Psoas muscle (tissue), 8 donors: ENCODE data around the gene MICB. TPM values are rescaled to one million over a fixed set of nuclear protein-coding genes. Genes with fewer than 3 reads are reported as not detected.

Experiments
- ATAC-seq, 4 donors: fragments of 200-7000 bp; cut with Tn5 transposase; one replicate each; pipeline ENCODE4 v1.9.1; 2020; ENCODE audit warnings: moderate library complexity in 3 of 4, mild to moderate bottlenecking in 2 of 4
- DNase-seq, 2 donors: peaks; one replicate each; pipeline ENCODE4 v3.0.0-alpha.2; 2020
- H3K27ac ChIP-seq: fragments of 200-600 bp; one replicate; pipeline ENCODE4 v1.8.0; 2022
- H3K27me3 ChIP-seq, 3 donors: fragments of 200-600 bp in 1 of 3; one replicate each; pipeline versions ENCODE4 v1.6.1 to v1.8.0; 2013 to 2022; ENCODE audit warnings: low read length in 2 of 3, mild to moderate bottlenecking in 2 of 3, moderate library complexity in 1 of 3; ENCODE audit not compliant: insufficient read depth in 3 of 3
- H3K36me3 ChIP-seq, 2 donors: fragments of 200-600 bp in 1 of 2; one replicate each; pipeline versions ENCODE4 v1.6.1 to v1.8.0; 2013 to 2022; ENCODE audit warnings: low read depth in 1 of 2, mild to moderate bottlenecking in 1 of 2, moderate library complexity in 1 of 2; ENCODE audit not compliant: insufficient read depth in 1 of 2
- H3K4me1 ChIP-seq: fragments of 200-600 bp; one replicate; pipeline ENCODE4 v1.8.0; 2022
- H3K4me3 ChIP-seq: fragments of 200-600 bp; one replicate; pipeline ENCODE4 v1.8.0; 2022; ENCODE audit warnings: mild to moderate bottlenecking
- H3K9me3 ChIP-seq: fragments of 200-600 bp; one replicate; pipeline ENCODE4 v1.8.0; 2022
- WGBS, 3 donors: extraction: QIAGEN DNeasy Blood & Tissue Kit; methylation state at CpG; one replicate each; pipeline versions ENCODE4 v1.1.6 to v1.1.7; 2013; 5-methylcytosine and 5-hydroxymethylcytosine counted together
- intact Hi-C, 2 donors: fragments of 100-400 bp; cut with DNase I; formaldehyde crosslinking; loops; one replicate each; pipeline versions ENCODE4 v1.11.0 to v1.14.2; 2022
- polyA plus RNA-seq, 3 donors: library from polyadenylated mRNA; stranded (reverse); fragments of 200-250 nt; gene quantifications; one replicate each; pipeline ENCODE4 v1.2.3, GENCODE V29; 2013
- total RNA-seq, 4 donors: library from RNA; stranded (reverse); fragmentation: NEBNext Ultra II Directional in 2 of 4; extraction: Animal tissue kit (Norgen Biotek cat#: 25700) in 2 of 4; gene quantifications; one replicate each; pipeline versions ENCODE4 v1.2.1 to v1.2.4, GENCODE V29; 2021 to 2023
- TF ChIP-seq, protein P1 (sequence below): fragments of 200-600 bp; IDR thresholded peaks from one replicate; pipeline ENCODE4 v1.8.0; 2022; ENCODE audit warnings: antibody characterized with exemption
- donor health status: healthy with polysubstance abuse.
- donor health status: DM: no; HTN: no; CAD: no; lungs with moderate emphysema.
- donor health status: Bipolar disorder and iron deficiency.
- donor health status: healthy.
- donor health status: DM: yes; HTN: yes; CAD: no.
- donor health status: DM: no; HTN: no; CAD: no.
- donor health status: DM: no; HTN: no; CAD: no.
- donor health status: DM: yes; HTN: yes; CAD: no.

Gene MICB
- total and polyA plus RNA-seq, 7 donors = 0.25 to 1.0 (median 0.65) TPM

- no peaks in the 10 kb centered on the region for H3K9me3 ChIP-seq
- 94 to 98% (median 98%) methylated on average over 5 of the region's 5 CpGs for WGBS, 3 donors
- TF ChIP-seq, protein P1, sequence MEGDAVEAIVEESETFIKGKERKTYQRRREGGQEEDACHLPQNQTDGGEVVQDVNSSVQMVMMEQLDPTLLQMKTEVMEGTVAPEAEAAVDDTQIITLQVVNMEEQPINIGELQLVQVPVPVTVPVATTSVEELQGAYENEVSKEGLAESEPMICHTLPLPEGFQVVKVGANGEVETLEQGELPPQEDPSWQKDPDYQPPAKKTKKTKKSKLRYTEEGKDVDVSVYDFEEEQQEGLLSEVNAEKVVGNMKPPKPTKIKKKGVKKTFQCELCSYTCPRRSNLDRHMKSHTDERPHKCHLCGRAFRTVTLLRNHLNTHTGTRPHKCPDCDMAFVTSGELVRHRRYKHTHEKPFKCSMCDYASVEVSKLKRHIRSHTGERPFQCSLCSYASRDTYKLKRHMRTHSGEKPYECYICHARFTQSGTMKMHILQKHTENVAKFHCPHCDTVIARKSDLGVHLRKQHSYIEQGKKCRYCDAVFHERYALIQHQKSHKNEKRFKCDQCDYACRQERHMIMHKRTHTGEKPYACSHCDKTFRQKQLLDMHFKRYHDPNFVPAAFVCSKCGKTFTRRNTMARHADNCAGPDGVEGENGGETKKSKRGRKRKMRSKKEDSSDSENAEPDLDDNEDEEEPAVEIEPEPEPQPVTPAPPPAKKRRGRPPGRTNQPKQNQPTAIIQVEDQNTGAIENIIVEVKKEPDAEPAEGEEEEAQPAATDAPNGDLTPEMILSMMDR = no peak
- H3K27me3 ChIP-seq = peaks cover 0 to 16% (median 0%) of the 10 kb centered on the region in 3 donors
- intact Hi-C loops = no loop called here
- H3K4me1 ChIP-seq = peaks cover 4% of the 10 kb centered on the region
- DNase-seq (no peak), ATAC-seq (no peak)
- H3K36me3 ChIP-seq = no peaks in the 10 kb centered on the region
- no peak overlapping the region for H3K27ac ChIP-seq
- H3K4me3 ChIP-seq = no peak overlapping the region
Observed at GRCh38 chr6:31460361-31461025, 37.5 kb upstream of the MICB start.

DNA sequence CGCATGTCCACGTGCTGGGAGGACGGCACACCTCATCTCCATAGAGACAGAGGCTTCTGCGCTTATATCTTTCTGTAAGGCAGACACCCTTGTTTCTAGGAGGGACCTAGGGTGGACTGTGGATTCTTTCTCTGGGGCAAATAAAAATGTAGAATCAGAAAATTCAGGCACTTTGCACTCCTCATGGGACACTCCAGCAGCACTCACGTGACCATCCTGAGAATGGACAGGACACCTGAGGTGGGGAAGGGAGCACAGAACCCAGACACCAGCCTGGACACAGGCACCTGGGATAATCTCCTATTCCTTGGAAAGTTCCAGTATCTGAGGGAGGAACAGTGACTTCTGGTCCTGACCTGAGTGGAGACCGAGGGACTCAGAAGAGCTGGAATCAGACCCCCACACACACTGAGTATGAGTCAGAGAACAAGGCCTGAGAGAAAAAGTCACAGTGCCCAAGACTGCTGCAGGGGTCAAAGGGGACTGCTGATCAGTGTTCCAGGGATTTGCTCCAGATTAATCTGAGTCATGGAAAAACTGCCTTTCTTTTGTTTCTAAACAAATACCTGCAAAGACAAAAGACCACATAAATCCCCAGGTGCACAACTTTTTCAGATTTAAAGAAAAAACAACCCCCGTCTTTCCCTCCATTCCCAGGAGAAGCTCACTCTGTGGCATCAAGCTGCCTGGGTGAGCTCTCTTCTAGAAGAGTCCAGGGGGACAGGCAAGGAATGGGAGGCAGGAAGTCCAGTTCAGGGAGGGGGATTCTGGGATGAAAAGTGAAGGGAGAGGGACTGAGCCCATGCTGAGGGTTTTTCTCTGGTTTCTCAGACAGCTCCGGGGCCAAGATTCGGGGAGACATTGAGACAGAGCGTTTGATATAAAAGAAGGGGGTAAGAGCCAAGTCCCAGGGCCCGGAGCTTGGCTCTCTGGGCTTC lies 35.6 kb upstream of the MICB start:
- peak overlapping the region; percentile 63 for H3K4me3 ChIP-seq
- H3K27ac ChIP-seq = peak overlapping the region; percentile 69
- DNase-seq (no peak), ATAC-seq (peak in 3 of 4 donors; percentile 11 to 25 (median 11))
- peaks cover 0 to 16% (median 0%) of the 10 kb centered on the region in 3 donors for H3K27me3 ChIP-seq
- no peaks in the 10 kb centered on the region for H3K36me3 ChIP-seq
- H3K4me1 ChIP-seq = peaks cover 4% of the 10 kb centered on the region
- 54 to 59% (median 56%) methylated on average over 11 of the region's 11 CpGs for WGBS, 3 donors
- TF ChIP-seq, protein P1 = no peak
- H3K9me3 ChIP-seq = no peaks in the 10 kb centered on the region
- intact Hi-C loops = no loop called here

GRCh38 chr6:31462964-31463870 lies 34.7 kb upstream of the MICB start:
- WGBS, 3 donors = 21 to 23% (median 22%) methylated on average over 27 to 29 of the region's 29 CpGs
- ATAC-seq (peak; percentile 85 to 99 (median 96)), DNase-seq (peak; percentile 70 to 81)
- Histone ChIP-seq H3K36me3 (no peaks in the 10 kb centered on the region), H3K4me3 (peak overlapping the region; percentile 63), H3K4me1 (peaks cover 4% of the 10 kb centered on the region), H3K9me3 (no peaks in the 10 kb centered on the region), H3K27ac (peak overlapping the region; percentile 69), H3K27me3 (peaks cover 0 to 16% (median 0%) of the 10 kb centered on the region in 3 donors)
- intact Hi-C loops = no loop called here
- TF ChIP-seq, protein P1 = no peak

DNA sequence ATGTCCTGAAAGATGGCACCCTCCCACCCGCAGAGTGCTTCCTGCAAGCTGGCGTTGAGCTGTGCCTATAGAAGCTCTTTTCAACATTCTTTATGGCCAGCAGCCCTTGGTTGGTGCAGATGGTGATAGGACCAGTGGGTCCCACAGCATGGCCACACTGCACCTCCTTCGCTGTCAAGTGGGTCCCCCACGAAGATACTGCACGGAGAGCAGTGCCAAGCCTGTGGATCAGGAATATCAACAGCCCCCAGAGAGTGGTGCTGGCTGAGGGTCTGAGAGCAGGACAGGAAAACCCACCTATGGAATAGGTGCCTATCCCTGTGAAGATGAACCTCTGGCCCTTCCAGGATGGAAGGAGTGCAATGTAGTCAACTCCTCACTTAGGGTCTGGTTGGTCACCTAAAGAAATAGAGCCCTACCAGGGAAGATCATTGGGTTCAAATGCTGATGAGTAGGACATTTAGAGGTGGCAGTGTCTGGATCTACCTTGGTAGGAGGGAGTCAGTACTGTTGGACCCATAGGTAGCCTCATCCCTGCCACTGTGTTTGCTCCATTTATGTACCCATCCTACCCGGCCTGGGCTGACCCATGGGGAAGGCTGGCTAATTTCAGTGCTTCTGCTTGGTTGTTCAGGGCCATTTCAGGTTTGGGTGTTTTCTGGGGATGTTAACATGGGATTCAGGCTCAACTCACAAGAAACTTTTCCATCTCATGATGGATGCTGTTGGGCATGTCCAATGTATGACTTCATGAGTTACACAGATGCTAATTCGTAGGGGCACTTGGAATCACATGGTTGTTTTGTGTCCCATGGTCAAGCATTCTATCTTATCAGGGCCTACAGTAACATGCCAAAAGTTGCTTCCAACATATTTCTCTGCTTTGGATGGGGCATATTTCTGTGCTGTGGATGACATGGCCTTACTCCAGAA lies 33.4 kb upstream of the MICB start:
- DNase-seq = no peak
- WGBS, 3 donors = 76 to 77% (median 77%) methylated on average over 7 of the region's 7 CpGs
- TF ChIP-seq, protein P1 = no peak
- H3K4me1 ChIP-seq = peaks cover 4% of the 10 kb centered on the region
- H3K4me3 ChIP-seq = peak overlapping the region; percentile 63
- H3K9me3 ChIP-seq = no peaks in the 10 kb centered on the region
- H3K27me3 ChIP-seq = peaks cover 0 to 16% (median 0%) of the 10 kb centered on the region in 3 donors
- no peaks in the 10 kb centered on the region for H3K36me3 ChIP-seq
- no peak overlapping the region for H3K27ac ChIP-seq
- intact Hi-C loops = no loop called here
- ATAC-seq = no peak
